ENCODE measurements around the gene BDH1. TPM values are rescaled to one million over a fixed set of nuclear protein-coding genes. Genes with fewer than 3 reads are reported as not detected.

BDH1 gene
- total and polyA plus RNA-seq, 3 donors from 2014 or later = 12.8 to 22.4 (median 14.4) TPM

- Histone ChIP-seq H3K9me3 (no peaks in the 10 kb centered on the region), H3K4me1 (peaks cover 2% of the 10 kb centered on the region), H3K27me3 (no peaks in the 10 kb centered on the region), H3K36me3 (ENCODE audit: low read depth, missing control alignments) (no peaks in the 10 kb centered on the region), H3K27ac (no peak overlapping the region), H3K4me3 (no peak overlapping the region)
- 71 to 83% methylated on average over 9 of the region's 9 CpGs for WGBS, 2 donors
- intact Hi-C loops (cut with DNase I; ENCODE audit: low total_unique reads) = no loop called here
- no peak for DNase-seq
- no peak for TF ChIP-seq CTCF (IDR thresholded peaks at IDR 0.05)
- TF ChIP-seq POLR2A (IDR thresholded peaks at IDR 0.05) = no peak
Measured at GRCh38 chr3:197550489-197550888, 5.3 kb downstream of the BDH1 start.

- Histone ChIP-seq H3K27ac (no peak overlapping the region), H3K4me3 (no peak overlapping the region), H3K4me1 (peaks cover 2% of the 10 kb centered on the region), H3K36me3 (ENCODE audit: low read depth, missing control alignments) (no peaks in the 10 kb centered on the region), H3K9me3 (no peaks in the 10 kb centered on the region), H3K27me3 (no peaks in the 10 kb centered on the region)
- no peak for TF ChIP-seq CTCF (IDR thresholded peaks at IDR 0.05)
- TF ChIP-seq POLR2A (IDR thresholded peaks at IDR 0.05) = no peak
- intact Hi-C loops (cut with DNase I; ENCODE audit: low total_unique reads) = no loop called here
- 68 to 70% methylated on average over 6 of the region's 6 CpGs for WGBS, 2 donors
- no peak for DNase-seq
Measured at GRCh38 chr3:197549261-197549885, 6.4 kb downstream of the BDH1 start.

- no peaks in the 10 kb centered on the region for H3K27me3 ChIP-seq
- no peaks in the 10 kb centered on the region for H3K9me3 ChIP-seq
- H3K36me3 ChIP-seq (ENCODE audit: low read depth, missing control alignments) = no peaks in the 10 kb centered on the region
- intact Hi-C loops (cut with DNase I; ENCODE audit: low total_unique reads) = no loop called here
- no peak overlapping the region for H3K4me3 ChIP-seq
- peaks cover 2% of the 10 kb centered on the region for H3K4me1 ChIP-seq
- no peak overlapping the region for H3K27ac ChIP-seq
- WGBS, 2 donors = 79 to 80% methylated on average over 11 of the region's 11 CpGs
- peak; percentile 25 for DNase-seq
- no peak for TF ChIP-seq CTCF (IDR thresholded peaks at IDR 0.05)
- no peak for TF ChIP-seq POLR2A (IDR thresholded peaks at IDR 0.05)
Measured at GRCh38 chr3:197547306-197548011, 8.3 kb downstream of the BDH1 start.

GRCh38 chr3:197546307-197547085, 9.3 kb downstream of the BDH1 start:
- Histone ChIP-seq H3K27me3 (no peaks in the 10 kb centered on the region), H3K4me1 (peaks cover 2% of the 10 kb centered on the region), H3K36me3 (ENCODE audit: low read depth, missing control alignments) (no peaks in the 10 kb centered on the region), H3K9me3 (no peaks in the 10 kb centered on the region), H3K4me3 (no peak overlapping the region), H3K27ac (no peak overlapping the region)
- no peak for DNase-seq
- intact Hi-C loops (cut with DNase I; ENCODE audit: low total_unique reads) = no loop called here
- 93 to 94% methylated on average over 10 of the region's 10 CpGs for WGBS, 2 donors
- TF ChIP-seq POLR2A (IDR thresholded peaks at IDR 0.05) = no peak
- no peak for TF ChIP-seq CTCF (IDR thresholded peaks at IDR 0.05)

Data from testis (tissue), 3 donors.